NCI-H2196 treated with DMSO at 0.1 percent for 48 hours (cell line): Measurements from ENCODE around the gene LRRC3.
A peak's percentile ranks its signal among the peaks of the same experiment; 100 is the strongest.

Source experiments
- DNase-seq: peaks from one replicate; lab custom pipeline; 2025; ENCODE audit not compliant: unreplicated experiment; lab: John Stamatoyannopoulos, UW

The LRRC3 gene

GRCh38 chr21:44510109-44510507, 54.8 kb downstream of the LRRC3 start:
- no peak for DNase-seq

- peak; percentile 55 for DNase-seq
These were observed 55.4 kb downstream of the LRRC3 start for GRCh38 chr21:44510508-44511218.

- DNase-seq, result no peak
These were observed 56.1 kb downstream of the LRRC3 start for GRCh38 chr21:44511219-44511937.
